WTC11 (cell line): Measurements from ENCODE around the gene DDX20.

ENCODE experiments used
- CTCF ChIP-seq: fragments of 200-600 bp; IDR thresholded peaks from 2 replicates; pipeline ENCODE4 v1.8.0; 2022; ENCODE audit warnings: antibody characterized with exemption
- USF2 ChIP-seq: sonication (generic); formaldehyde crosslinking; IDR thresholded peaks from 2 replicates; pipeline ENCODE4 v1.8.1; 2023; ENCODE audit warnings: mild to moderate bottlenecking, missing genetic modification reagents, moderate library complexity
- ZNF263 ChIP-seq: sonication (generic); formaldehyde crosslinking; IDR thresholded peaks from 2 replicates; pipeline ENCODE4 v1.8.1; 2022; ENCODE audit warnings: low read depth, mild to moderate bottlenecking, moderate library complexity, missing genetic modification reagents

GRCh38 chr1:111735858-111736544 lies 19.7 kb upstream of the DDX20 start:
- TF ChIP-seq CTCF (no peak), USF2 (CRISPR knock-in tag) (no peak), ZNF263 (no peak)
